Jurkat, Clone E6-1 (cell line): Measurements from ENCODE around the gene PTPRN2.

Experiments used
- DNase-seq: peaks from one replicate; pipeline ENCODE4 v3.0.0-alpha.2; 2011; ENCODE audit warnings: low read depth, low spot score
- H3K4me3 ChIP-seq: 2 replicates; pipeline ENCODE4 v1.5.1; 2011; ENCODE audit warnings: mild to moderate bottlenecking, low read length, control low read depth, moderate library complexity

The PTPRN2 gene

GRCh38 chr7:158066085-158066484 is 521.5 kb downstream of the PTPRN2 start:
- H3K4me3 ChIP-seq, result no peak overlapping the region
- DNase-seq, result no peak

- no peak for DNase-seq
- no peak overlapping the region for H3K4me3 ChIP-seq
These were observed 522.3 kb downstream of the PTPRN2 start for GRCh38 chr7:158065340-158065739.

- no peak for DNase-seq
- no peak overlapping the region for H3K4me3 ChIP-seq
These were observed 523.0 kb downstream of the PTPRN2 start for GRCh38 chr7:158064631-158065030.

GRCh38 chr7:158063850-158064610 is 523.6 kb downstream of the PTPRN2 start:
- no peak for DNase-seq

GRCh38 chr7:158062661-158063060 is 525.0 kb downstream of the PTPRN2 start:
- no peak for DNase-seq
- no peak overlapping the region for H3K4me3 ChIP-seq

More at GRCh38 chr7:158063850-158064610, 523.6 kb downstream of the PTPRN2 start:
- no peak overlapping the region for H3K4me3 ChIP-seq

GRCh38 chr7:158061884-158062656 is 525.6 kb downstream of the PTPRN2 start:
- no peak for DNase-seq
- H3K4me3 ChIP-seq, result no peak overlapping the region

- no peak overlapping the region for H3K4me3 ChIP-seq
- DNase-seq, result no peak
These were observed 526.5 kb downstream of the PTPRN2 start for GRCh38 chr7:158061026-158061630.

- no peak for DNase-seq
These were observed 527.4 kb downstream of the PTPRN2 start for GRCh38 chr7:158060216-158060615.

GRCh38 chr7:158057446-158057845 is 530.2 kb downstream of the PTPRN2 start:
- no peak for DNase-seq
- H3K4me3 ChIP-seq, result no peak overlapping the region

More at GRCh38 chr7:158060216-158060615, 527.4 kb downstream of the PTPRN2 start:
- no peak overlapping the region for H3K4me3 ChIP-seq

GRCh38 chr7:158056761-158057160 is 530.9 kb downstream of the PTPRN2 start:
- no peak for DNase-seq
- H3K4me3 ChIP-seq, result no peak overlapping the region

GRCh38 chr7:158055726-158056510 is 531.7 kb downstream of the PTPRN2 start:
- no peak for DNase-seq
- no peak overlapping the region for H3K4me3 ChIP-seq

- no peak overlapping the region for H3K4me3 ChIP-seq
- DNase-seq, result no peak
These were observed 533.0 kb downstream of the PTPRN2 start for GRCh38 chr7:158054611-158055010.

GRCh38 chr7:158054081-158054480 is 533.5 kb downstream of the PTPRN2 start:
- no peak overlapping the region for H3K4me3 ChIP-seq
- DNase-seq, result no peak

- no peak overlapping the region for H3K4me3 ChIP-seq
- DNase-seq, result no peak
These were observed 534.3 kb downstream of the PTPRN2 start for GRCh38 chr7:158053183-158053915.

GRCh38 chr7:158052381-158053060 is 535.1 kb downstream of the PTPRN2 start:
- H3K4me3 ChIP-seq, result no peak overlapping the region
- DNase-seq, result no peak

GRCh38 chr7:158051776-158052175 is 535.8 kb downstream of the PTPRN2 start:
- H3K4me3 ChIP-seq, result no peak overlapping the region
- no peak for DNase-seq

GRCh38 chr7:158050978-158051651 is 536.5 kb downstream of the PTPRN2 start:
- H3K4me3 ChIP-seq, result no peak overlapping the region
- no peak for DNase-seq
